ENCODE results near the gene SORT1.

Gene SORT1

GRCh38 chr1:109368464-109368863 is 29.3 kb downstream of the SORT1 start:
- H3K27me3 Mint-ChIP-seq, result peaks cover 38% of the 10 kb centered on the region
- no peak for ATAC-seq (replicated peaks; ENCODE audit: extremely low read depth, poor library complexity, severe bottlenecking)
- no peaks in the 10 kb centered on the region for H3K4me1 Mint-ChIP-seq
- H3K4me3 Mint-ChIP-seq, result no peak overlapping the region
- no peaks in the 10 kb centered on the region for H3K36me3 Mint-ChIP-seq (ENCODE audit: insufficient read depth)
- H3K27ac Mint-ChIP-seq (ENCODE audit: low read depth), result no peak overlapping the region
- no peaks in the 10 kb centered on the region for H3K9me3 Mint-ChIP-seq
- no peak for DNase-seq (ENCODE audit: low spot score in 2 of 2)

- Mint-ChIP-seq H3K27me3 (peaks cover 30% of the 10 kb centered on the region), H3K27ac (ENCODE audit: low read depth) (no peak overlapping the region), H3K4me3 (no peak overlapping the region), H3K4me1 (no peaks in the 10 kb centered on the region), H3K36me3 (ENCODE audit: insufficient read depth) (no peaks in the 10 kb centered on the region), H3K9me3 (no peaks in the 10 kb centered on the region)
- ATAC-seq (replicated peaks; ENCODE audit: extremely low read depth, poor library complexity, severe bottlenecking) (no peak), DNase-seq (ENCODE audit: low spot score in 2 of 2) (no peak)
Observed at GRCh38 chr1:109367626-109368025, 30.1 kb downstream of the SORT1 start.

GRCh38 chr1:109365642-109366204 is 32.0 kb downstream of the SORT1 start:
- H3K9me3 Mint-ChIP-seq, result no peaks in the 10 kb centered on the region
- no peak overlapping the region for H3K27ac Mint-ChIP-seq (ENCODE audit: low read depth)
- DNase-seq (ENCODE audit: low spot score in 2 of 2) (no peak), ATAC-seq (replicated peaks; ENCODE audit: extremely low read depth, poor library complexity, severe bottlenecking) (no peak)
- H3K4me3 Mint-ChIP-seq, result no peak overlapping the region
- H3K27me3 Mint-ChIP-seq, result peaks cover 30% of the 10 kb centered on the region
- H3K36me3 Mint-ChIP-seq (ENCODE audit: insufficient read depth), result no peaks in the 10 kb centered on the region
- no peaks in the 10 kb centered on the region for H3K4me1 Mint-ChIP-seq

GRCh38 chr1:109361649-109362048 is 36.1 kb downstream of the SORT1 start:
- Mint-ChIP-seq H3K4me3 (no peak overlapping the region), H3K27me3 (peaks cover 6% of the 10 kb centered on the region), H3K9me3 (no peaks in the 10 kb centered on the region), H3K27ac (ENCODE audit: low read depth) (no peak overlapping the region), H3K4me1 (no peaks in the 10 kb centered on the region), H3K36me3 (ENCODE audit: insufficient read depth) (no peaks in the 10 kb centered on the region)
- ATAC-seq (replicated peaks; ENCODE audit: extremely low read depth, poor library complexity, severe bottlenecking), result no peak
- DNase-seq (ENCODE audit: low spot score in 2 of 2), result no peak

- no peak for DNase-seq (ENCODE audit: low spot score in 2 of 2)
- no peaks in the 10 kb centered on the region for H3K4me1 Mint-ChIP-seq
- H3K4me3 Mint-ChIP-seq, result no peak overlapping the region
- no peaks in the 10 kb centered on the region for H3K27me3 Mint-ChIP-seq
- no peak for ATAC-seq (replicated peaks; ENCODE audit: extremely low read depth, poor library complexity, severe bottlenecking)
- H3K9me3 Mint-ChIP-seq, result no peaks in the 10 kb centered on the region
- no peaks in the 10 kb centered on the region for H3K36me3 Mint-ChIP-seq (ENCODE audit: insufficient read depth)
- H3K27ac Mint-ChIP-seq (ENCODE audit: low read depth), result no peak overlapping the region
Observed at GRCh38 chr1:109361069-109361468, 36.6 kb downstream of the SORT1 start.

- DNase-seq (ENCODE audit: low spot score in 2 of 2) (no peak), ATAC-seq (replicated peaks; ENCODE audit: extremely low read depth, poor library complexity, severe bottlenecking) (no peak)
- H3K27me3 Mint-ChIP-seq, result peaks cover 8% of the 10 kb centered on the region
- H3K4me1 Mint-ChIP-seq, result no peaks in the 10 kb centered on the region
- no peak overlapping the region for H3K4me3 Mint-ChIP-seq
- no peaks in the 10 kb centered on the region for H3K9me3 Mint-ChIP-seq
- H3K27ac Mint-ChIP-seq (ENCODE audit: low read depth), result no peak overlapping the region
- H3K36me3 Mint-ChIP-seq (ENCODE audit: insufficient read depth), result no peaks in the 10 kb centered on the region
Observed at GRCh38 chr1:109357616-109358015, 40.1 kb downstream of the SORT1 start.

- no peaks in the 10 kb centered on the region for H3K9me3 Mint-ChIP-seq
- H3K36me3 Mint-ChIP-seq (ENCODE audit: insufficient read depth), result no peaks in the 10 kb centered on the region
- no peak overlapping the region for H3K4me3 Mint-ChIP-seq
- no peak for ATAC-seq (replicated peaks; ENCODE audit: extremely low read depth, poor library complexity, severe bottlenecking)
- no peaks in the 10 kb centered on the region for H3K4me1 Mint-ChIP-seq
- H3K27me3 Mint-ChIP-seq, result peaks cover 8% of the 10 kb centered on the region
- DNase-seq (ENCODE audit: low spot score in 2 of 2), result no peak
- H3K27ac Mint-ChIP-seq (ENCODE audit: low read depth), result no peak overlapping the region
Observed at GRCh38 chr1:109356915-109357314, 40.8 kb downstream of the SORT1 start.

GRCh38 chr1:109356505-109356904 is 41.2 kb downstream of the SORT1 start:
- Mint-ChIP-seq H3K4me1 (no peaks in the 10 kb centered on the region), H3K36me3 (ENCODE audit: insufficient read depth) (no peaks in the 10 kb centered on the region), H3K4me3 (no peak overlapping the region), H3K27ac (ENCODE audit: low read depth) (no peak overlapping the region), H3K27me3 (peaks cover 8% of the 10 kb centered on the region), H3K9me3 (no peaks in the 10 kb centered on the region)
- DNase-seq (ENCODE audit: low spot score in 2 of 2) (no peak), ATAC-seq (replicated peaks; ENCODE audit: extremely low read depth, poor library complexity, severe bottlenecking) (no peak)

GRCh38 chr1:109354929-109355328 is 42.8 kb downstream of the SORT1 start:
- Mint-ChIP-seq H3K4me3 (no peak overlapping the region), H3K4me1 (no peaks in the 10 kb centered on the region), H3K27me3 (peaks cover 8% of the 10 kb centered on the region), H3K9me3 (no peaks in the 10 kb centered on the region), H3K27ac (ENCODE audit: low read depth) (no peak overlapping the region), H3K36me3 (ENCODE audit: insufficient read depth) (no peaks in the 10 kb centered on the region)
- DNase-seq (ENCODE audit: low spot score in 2 of 2) (no peak), ATAC-seq (replicated peaks; ENCODE audit: extremely low read depth, poor library complexity, severe bottlenecking) (no peak)

GRCh38 chr1:109351457-109351856 is 46.3 kb downstream of the SORT1 start:
- no peaks in the 10 kb centered on the region for H3K4me1 Mint-ChIP-seq
- H3K9me3 Mint-ChIP-seq, result no peaks in the 10 kb centered on the region
- H3K27me3 Mint-ChIP-seq, result peaks cover 8% of the 10 kb centered on the region
- ATAC-seq (replicated peaks; ENCODE audit: extremely low read depth, poor library complexity, severe bottlenecking) (no peak), DNase-seq (ENCODE audit: low spot score in 2 of 2) (no peak)
- H3K36me3 Mint-ChIP-seq (ENCODE audit: insufficient read depth), result no peaks in the 10 kb centered on the region
- H3K27ac Mint-ChIP-seq (ENCODE audit: low read depth), result no peak overlapping the region
- no peak overlapping the region for H3K4me3 Mint-ChIP-seq

- Mint-ChIP-seq H3K4me3 (no peak overlapping the region), H3K9me3 (no peaks in the 10 kb centered on the region), H3K36me3 (ENCODE audit: insufficient read depth) (no peaks in the 10 kb centered on the region), H3K27ac (ENCODE audit: low read depth) (no peak overlapping the region), H3K4me1 (no peaks in the 10 kb centered on the region), H3K27me3 (peaks cover 8% of the 10 kb centered on the region)
- ATAC-seq (replicated peaks; ENCODE audit: extremely low read depth, poor library complexity, severe bottlenecking) (no peak), DNase-seq (ENCODE audit: low spot score in 2 of 2) (no peak)
Observed at GRCh38 chr1:109350655-109351054, 47.1 kb downstream of the SORT1 start.

- ATAC-seq (replicated peaks; ENCODE audit: extremely low read depth, poor library complexity, severe bottlenecking), result no peak
- no peaks in the 10 kb centered on the region for H3K36me3 Mint-ChIP-seq (ENCODE audit: insufficient read depth)
- peaks cover 8% of the 10 kb centered on the region for H3K27me3 Mint-ChIP-seq
Observed at GRCh38 chr1:109350182-109350581, 47.5 kb downstream of the SORT1 start.

GRCh38 chr1:109347511-109347910 is 50.2 kb downstream of the SORT1 start:
- Mint-ChIP-seq H3K4me3 (no peak overlapping the region), H3K36me3 (ENCODE audit: insufficient read depth) (no peaks in the 10 kb centered on the region), H3K9me3 (no peaks in the 10 kb centered on the region), H3K4me1 (no peaks in the 10 kb centered on the region), H3K27me3 (peaks cover 17% of the 10 kb centered on the region), H3K27ac (ENCODE audit: low read depth) (no peak overlapping the region)
- no peak for DNase-seq (ENCODE audit: low spot score in 2 of 2)
- ATAC-seq (replicated peaks; ENCODE audit: extremely low read depth, poor library complexity, severe bottlenecking), result no peak

More at GRCh38 chr1:109350182-109350581, 47.5 kb downstream of the SORT1 start:
- Mint-ChIP-seq H3K4me1 (no peaks in the 10 kb centered on the region), H3K27ac (ENCODE audit: low read depth) (no peak overlapping the region), H3K4me3 (no peak overlapping the region), H3K9me3 (no peaks in the 10 kb centered on the region)
- DNase-seq (ENCODE audit: low spot score in 2 of 2), result no peak

Data from central memory CD8-positive, alpha-beta T cell (primary cell).